Activated CD4-positive, alpha-beta memory T cell treated with anti-CD3 and anti-CD28 coated beads for 36 hours (primary cell): Measurements from ENCODE around the gene SDK2. TPM values are rescaled to one million over a fixed set of nuclear protein-coding genes. Genes with fewer than 3 reads are reported as not detected.

ENCODE experiments used
- CTCF ChIA-PET: fragments of 350-600 bp; sonication (Branson Sonifier 250); formaldehyde crosslinking; loops from one replicate; lab custom pipeline; 2021; ENCODE audit warnings: antibody characterized with exemption, inconsistent platforms; lab: Charles Lee
- POLR2A ChIA-PET: fragments of 350-600 bp; sonication (Branson Sonifier 250); formaldehyde crosslinking; loops from one replicate; lab custom pipeline; 2021; ENCODE audit warnings: antibody characterized with exemption; lab: Charles Lee
- DNase-seq: peaks from one replicate; pipeline ENCODE4 v3.0.0-alpha.2; 2020
- H3K27ac Mint-ChIP-seq: one replicate; pipeline ENCODE4 v1.8.0; 2021; ENCODE audit warnings: mixed read lengths
- H3K27me3 Mint-ChIP-seq: one replicate; pipeline ENCODE4 v1.8.0; 2021; ENCODE audit warnings: mixed read lengths
- H3K36me3 Mint-ChIP-seq: one replicate; pipeline ENCODE4 v1.8.0; 2021; ENCODE audit warnings: mixed read lengths
- H3K4me1 Mint-ChIP-seq: one replicate; pipeline ENCODE4 v1.8.0; 2021; ENCODE audit warnings: low read depth, mixed read lengths
- H3K4me3 Mint-ChIP-seq: one replicate; pipeline ENCODE4 v1.8.0; 2021; ENCODE audit warnings: mild to moderate bottlenecking, mixed read lengths
- H3K9me3 Mint-ChIP-seq: one replicate; pipeline ENCODE4 v1.8.0; 2021; ENCODE audit warnings: mixed read lengths
- intact Hi-C: fragments of 100-400 bp; cut with micrococcal nuclease; formaldehyde crosslinking; loops from one replicate; pipeline ENCODE4 v1.15.1; 2023
- total RNA-seq, 2 experiments: library from RNA; stranded (reverse); gene quantifications; one replicate each; pipeline ENCODE4 v1.2.3, GENCODE V29; 2021

Gene SDK2
- total RNA-seq, 2 experiments from 2014 or later = 0.05 to 0.12 TPM

DNA sequence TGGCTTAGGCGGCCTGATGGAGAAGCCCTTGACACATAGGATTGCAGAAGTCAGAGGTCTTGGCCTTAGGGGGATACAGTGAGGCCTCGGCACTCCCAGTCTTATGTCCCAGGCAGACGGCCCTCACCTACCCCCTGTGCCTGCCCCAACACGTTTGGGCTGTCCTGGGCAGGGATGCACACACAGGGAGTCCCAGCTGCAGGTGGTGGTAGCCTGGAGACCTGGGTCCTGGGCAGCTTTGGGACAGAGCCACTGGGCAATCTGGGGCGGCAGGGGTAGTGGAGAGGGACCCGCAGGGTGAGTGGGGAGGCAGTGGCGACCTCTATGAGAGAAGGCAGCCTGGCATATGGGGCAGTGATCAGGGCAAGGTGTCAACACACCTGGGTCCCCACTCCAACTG, 48.3 kb downstream of the SDK2 start:
- Mint-ChIP-seq H3K4me1 (peaks cover 33% of the 10 kb centered on the region), H3K27me3 (no peaks in the 10 kb centered on the region), H3K36me3 (no peaks in the 10 kb centered on the region), H3K27ac (no peak overlapping the region), H3K4me3 (no peak overlapping the region), H3K9me3 (no peaks in the 10 kb centered on the region)
- intact Hi-C loops = no loop called here
- DNase-seq = no peak
- ChIA-PET CTCF (no interaction called here), POLR2A (no interaction called here)

DNA sequence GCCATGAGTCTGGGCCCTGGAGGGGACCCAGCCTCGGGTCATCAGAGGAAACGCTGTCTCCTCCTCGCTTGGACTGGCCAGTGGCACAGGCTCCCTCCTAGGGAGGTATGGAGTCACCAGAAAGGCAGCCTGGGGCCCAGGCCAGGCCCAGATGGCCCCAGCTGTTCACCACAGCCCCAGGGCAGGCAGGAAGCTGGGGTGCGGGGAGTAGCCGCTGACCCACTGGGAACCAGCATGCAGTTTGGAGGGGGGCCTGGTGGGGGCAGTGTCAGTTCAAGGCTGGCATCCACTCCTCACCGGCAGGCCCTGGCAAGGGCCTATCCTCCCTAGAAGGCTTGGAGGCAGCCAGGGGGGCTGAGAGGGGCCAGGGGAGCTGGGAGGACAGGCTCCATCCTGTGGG, 48.8 kb downstream of the SDK2 start:
- no peak overlapping the region for H3K27ac Mint-ChIP-seq
- peak; percentile 53 for DNase-seq
- peaks cover 35% of the 10 kb centered on the region for H3K4me1 Mint-ChIP-seq
- no peaks in the 10 kb centered on the region for H3K9me3 Mint-ChIP-seq
- no peaks in the 10 kb centered on the region for H3K27me3 Mint-ChIP-seq
- intact Hi-C loops = no loop called here
- POLR2A ChIA-PET = no interaction called here
- CTCF ChIA-PET = no interaction called here
- H3K36me3 Mint-ChIP-seq = no peaks in the 10 kb centered on the region
- no peak overlapping the region for H3K4me3 Mint-ChIP-seq

DNA sequence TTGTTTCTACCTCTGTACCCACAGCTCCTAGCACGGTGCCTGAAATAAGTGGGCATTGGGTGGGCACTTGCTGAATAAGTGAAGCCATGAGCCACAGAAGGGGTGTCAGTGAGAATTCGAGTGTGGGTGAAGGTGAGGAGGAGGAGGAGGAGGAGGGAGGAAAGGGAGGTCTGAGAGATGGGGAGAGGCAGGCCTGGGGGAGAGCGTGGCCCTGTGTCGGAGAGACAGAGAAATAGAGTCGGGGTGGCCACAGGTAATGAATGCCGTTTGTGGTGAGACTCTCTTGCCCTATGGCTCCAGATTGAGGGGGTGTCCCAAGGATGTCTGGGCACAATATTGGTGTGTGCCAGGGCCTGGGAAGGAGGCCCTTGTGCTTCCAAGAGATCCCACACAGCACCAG, 49.2 kb downstream of the SDK2 start:
- peaks cover 39% of the 10 kb centered on the region for H3K4me1 Mint-ChIP-seq

DNA sequence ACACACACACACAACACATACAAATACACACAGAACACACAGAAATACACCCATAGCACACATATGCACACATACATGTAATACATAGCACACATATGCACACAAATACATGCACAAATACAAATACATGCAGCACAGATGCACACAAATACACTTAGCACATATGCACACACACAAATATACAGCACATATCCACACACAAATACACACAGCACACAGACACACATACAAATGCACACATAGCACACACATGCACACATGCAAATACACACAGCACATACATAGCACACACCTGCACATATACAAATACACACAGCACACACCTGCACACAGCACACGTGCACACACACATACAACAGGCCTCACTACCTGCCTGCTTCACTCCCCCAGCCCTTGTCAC, 49.6 kb downstream of the SDK2 start:
- intact Hi-C loops = no loop called here
- no peak overlapping the region for H3K4me3 Mint-ChIP-seq
- H3K9me3 Mint-ChIP-seq = no peaks in the 10 kb centered on the region
- no peak overlapping the region for H3K27ac Mint-ChIP-seq
- H3K27me3 Mint-ChIP-seq = no peaks in the 10 kb centered on the region
- ChIA-PET CTCF (no interaction called here), POLR2A (no interaction called here)
- no peak for DNase-seq
- no peaks in the 10 kb centered on the region for H3K36me3 Mint-ChIP-seq
- H3K4me1 Mint-ChIP-seq = peaks cover 41% of the 10 kb centered on the region

More for the DNA sequence above, 49.2 kb downstream of the SDK2 start:
- Mint-ChIP-seq H3K9me3 (no peaks in the 10 kb centered on the region), H3K27ac (no peak overlapping the region), H3K27me3 (no peaks in the 10 kb centered on the region), H3K36me3 (no peaks in the 10 kb centered on the region), H3K4me3 (no peak overlapping the region)
- no peak for DNase-seq
- CTCF ChIA-PET = no interaction called here
- intact Hi-C loops = no loop called here
- POLR2A ChIA-PET = no interaction called here

DNA sequence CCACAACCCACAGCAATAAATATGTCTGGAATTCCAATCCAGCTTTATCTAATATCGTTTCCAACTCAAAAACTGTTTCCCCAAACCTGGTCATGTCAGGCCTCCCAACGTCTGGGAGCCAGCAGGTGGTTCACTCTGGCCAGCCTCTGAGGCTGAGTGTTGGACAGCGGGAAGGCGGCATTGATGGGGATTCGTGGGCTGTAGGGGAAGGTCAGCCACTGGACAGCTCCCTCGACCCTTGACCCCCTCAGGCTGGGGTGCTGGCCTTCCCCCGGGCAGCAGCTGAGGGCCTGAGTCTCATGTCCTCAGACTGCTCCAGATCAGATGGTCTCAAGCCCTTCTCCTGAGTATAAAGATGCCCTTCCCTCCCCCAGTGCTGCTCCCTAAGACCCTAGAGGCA, 50.2 kb downstream of the SDK2 start:
- DNase-seq = no peak
- Mint-ChIP-seq H3K27me3 (no peaks in the 10 kb centered on the region), H3K4me1 (peaks cover 44% of the 10 kb centered on the region), H3K36me3 (no peaks in the 10 kb centered on the region), H3K9me3 (no peaks in the 10 kb centered on the region), H3K27ac (no peak overlapping the region), H3K4me3 (no peak overlapping the region)
- intact Hi-C loops = no loop called here
- ChIA-PET CTCF (interaction anchor here (0.6 kb wide), 1 partner anchor 164 kb away, joined by 3 read pairs; no protein-coding TSS in a partner anchor), POLR2A (no interaction called here)

DNA sequence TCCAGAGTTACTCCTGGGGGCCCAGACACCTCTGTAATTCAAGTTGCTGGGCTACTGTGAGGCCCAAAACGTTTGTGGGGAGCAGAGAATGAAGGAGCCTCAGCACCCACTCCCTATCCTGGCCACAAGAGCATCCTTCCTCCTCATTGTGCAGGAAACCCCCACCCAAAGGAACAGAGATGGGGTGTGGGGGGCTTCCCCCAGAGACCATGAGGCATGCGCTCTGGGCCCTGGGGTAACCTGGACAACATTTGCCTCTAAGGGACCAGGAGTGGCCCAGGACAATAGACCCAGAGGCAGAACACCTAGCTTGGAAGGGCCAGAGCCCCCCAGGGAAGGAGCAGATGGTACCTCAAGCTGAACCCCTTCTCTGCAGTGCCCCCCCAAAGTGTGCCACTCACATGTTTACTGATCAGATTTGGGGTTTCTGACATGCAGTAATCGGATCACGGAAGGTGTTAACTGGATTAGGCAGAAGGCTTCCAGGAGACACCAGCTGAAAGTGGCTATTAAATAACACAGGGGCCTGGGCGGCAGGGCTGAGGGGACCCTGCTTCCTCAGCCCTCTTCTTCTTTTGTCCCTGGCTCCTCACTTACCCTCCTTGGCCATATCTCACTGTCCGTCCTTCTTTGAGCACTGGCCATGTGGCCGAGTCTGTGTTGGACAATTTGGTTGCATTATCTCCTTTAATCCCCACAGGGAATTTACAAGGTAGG, 50.8 kb downstream of the SDK2 start:
- peaks cover 45% of the 10 kb centered on the region for H3K4me1 Mint-ChIP-seq
- H3K36me3 Mint-ChIP-seq = no peaks in the 10 kb centered on the region
- CTCF ChIA-PET = interaction anchor here (0.6 kb wide), 3 partner anchors 164 to 1197 kb away, joined by 3 to 6 read pairs (median 4); no protein-coding TSS in a partner anchor
- POLR2A ChIA-PET = no interaction called here
- no peaks in the 10 kb centered on the region for H3K9me3 Mint-ChIP-seq
- H3K4me3 Mint-ChIP-seq = no peak overlapping the region
- no peak overlapping the region for H3K27ac Mint-ChIP-seq
- no peaks in the 10 kb centered on the region for H3K27me3 Mint-ChIP-seq
- no peak for DNase-seq
- intact Hi-C loops = loop anchor here (2.0 kb wide), 1 partner anchor 117 kb away; no protein-coding TSS in a partner anchor

DNA sequence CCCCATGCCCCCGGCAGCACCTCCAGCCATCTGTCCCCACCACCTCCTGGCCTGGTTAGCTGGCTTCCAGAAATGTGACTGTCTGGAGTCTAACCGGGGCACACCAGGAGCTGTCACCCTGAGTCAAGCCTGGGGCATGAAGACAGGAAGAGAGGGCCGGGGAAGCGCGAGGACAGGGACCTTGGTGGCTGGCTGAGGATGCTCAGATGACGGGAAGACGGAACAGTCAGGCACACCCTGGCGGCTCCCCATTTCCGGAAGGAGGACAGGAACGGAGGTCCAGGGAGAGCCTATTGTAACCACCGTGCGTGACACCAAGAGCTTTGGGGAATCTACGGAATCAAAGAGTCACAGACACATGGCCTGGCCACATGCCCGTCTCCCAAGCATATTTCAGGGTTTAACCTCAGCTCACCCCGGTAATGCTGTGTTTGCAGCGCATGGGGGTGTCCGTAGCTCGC, 51.7 kb downstream of the SDK2 start:
- Mint-ChIP-seq H3K9me3 (no peaks in the 10 kb centered on the region), H3K4me1 (peaks cover 45% of the 10 kb centered on the region), H3K27ac (peak overlapping the region; percentile 54), H3K36me3 (no peaks in the 10 kb centered on the region), H3K4me3 (no peak overlapping the region), H3K27me3 (no peaks in the 10 kb centered on the region)
- intact Hi-C loops = loop anchor here (2.0 kb wide), 1 partner anchor 118 kb away; no protein-coding TSS in a partner anchor
- ChIA-PET POLR2A (no interaction called here), CTCF (interaction anchor here (0.6 to 1.6 kb wide), 2 partner anchors 163 to 1198 kb away, joined by 5 to 6 read pairs; no protein-coding TSS in a partner anchor)
- peak; percentile 18 for DNase-seq

DNA sequence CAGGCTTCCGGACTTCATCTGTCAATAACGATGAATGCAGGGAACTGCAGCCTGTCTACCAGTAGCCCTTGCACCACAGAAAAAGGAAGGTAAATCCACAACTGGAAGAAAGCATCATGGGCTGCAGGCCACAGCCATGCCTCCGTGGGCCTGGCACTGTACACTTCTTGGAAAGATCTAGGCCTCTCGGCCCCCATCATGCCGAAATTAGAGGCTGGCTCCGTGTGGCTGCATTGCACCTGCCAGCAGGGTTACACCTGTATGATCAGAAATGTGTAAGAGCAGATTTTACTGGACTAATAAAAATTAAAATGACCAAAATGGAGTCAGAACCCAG, 52.2 kb downstream of the SDK2 start:
- no peak overlapping the region for H3K4me3 Mint-ChIP-seq
- intact Hi-C loops = loop anchor here (2.0 kb wide), 1 partner anchor 119 kb away; no protein-coding TSS in a partner anchor
- no peaks in the 10 kb centered on the region for H3K36me3 Mint-ChIP-seq
- H3K27ac Mint-ChIP-seq = no peak overlapping the region
- ChIA-PET CTCF (interaction anchor here (1.6 kb wide), 1 partner anchor 162 kb away, joined by 5 read pairs; no protein-coding TSS in a partner anchor), POLR2A (no interaction called here)
- H3K27me3 Mint-ChIP-seq = no peaks in the 10 kb centered on the region
- no peak for DNase-seq
- H3K9me3 Mint-ChIP-seq = no peaks in the 10 kb centered on the region
- H3K4me1 Mint-ChIP-seq = peaks cover 45% of the 10 kb centered on the region

DNA sequence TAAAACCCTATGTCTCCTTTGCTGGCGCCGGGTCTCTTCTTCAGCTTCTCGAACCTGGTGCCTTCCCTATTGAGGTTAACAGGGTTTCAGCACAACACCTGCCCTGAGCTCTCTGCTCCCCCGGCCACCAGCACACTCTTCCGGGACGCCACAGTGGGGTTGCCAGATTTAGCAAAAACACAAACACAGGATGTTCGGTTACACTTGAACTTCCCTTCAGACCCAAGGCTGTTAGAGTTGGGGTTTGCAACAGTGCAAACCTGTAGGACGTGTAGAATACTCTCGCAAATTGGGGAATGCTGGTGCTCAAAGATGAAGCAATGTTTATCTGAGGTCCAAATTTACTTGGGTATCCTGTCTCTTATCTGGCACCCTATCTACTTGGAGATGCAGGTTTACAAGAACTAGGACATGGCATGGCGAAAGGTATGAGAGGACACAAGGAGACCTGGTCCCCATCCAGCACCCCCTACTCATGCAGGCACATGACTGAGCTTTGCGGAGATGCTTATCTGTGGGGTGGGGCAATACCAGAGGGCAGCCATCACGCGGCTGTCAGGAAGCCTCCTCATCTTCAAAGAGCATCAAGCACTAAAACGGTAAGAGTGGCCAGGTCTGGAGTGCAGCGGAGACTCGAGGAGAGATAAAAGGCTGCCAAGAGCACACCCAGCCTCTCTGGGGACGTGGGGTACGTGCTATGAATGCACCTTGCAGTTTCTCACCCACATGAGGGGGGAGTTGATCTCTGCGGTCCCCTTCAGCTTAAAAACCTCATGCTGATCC, 52.8 kb downstream of the SDK2 start:
- Mint-ChIP-seq H3K4me1 (peaks cover 45% of the 10 kb centered on the region), H3K4me3 (peak overlapping the region; percentile 23), H3K27me3 (no peaks in the 10 kb centered on the region), H3K9me3 (no peaks in the 10 kb centered on the region), H3K36me3 (no peaks in the 10 kb centered on the region), H3K27ac (peak overlapping the region; percentile 30)
- intact Hi-C loops = loop anchor here (2.0 kb wide), 1 partner anchor 119 kb away; no protein-coding TSS in a partner anchor
- POLR2A ChIA-PET = no interaction called here
- CTCF ChIA-PET = interaction anchor here (1.6 kb wide), 1 partner anchor 162 kb away, joined by 5 read pairs; no protein-coding TSS in a partner anchor
- DNase-seq = peak; percentile 45

DNA sequence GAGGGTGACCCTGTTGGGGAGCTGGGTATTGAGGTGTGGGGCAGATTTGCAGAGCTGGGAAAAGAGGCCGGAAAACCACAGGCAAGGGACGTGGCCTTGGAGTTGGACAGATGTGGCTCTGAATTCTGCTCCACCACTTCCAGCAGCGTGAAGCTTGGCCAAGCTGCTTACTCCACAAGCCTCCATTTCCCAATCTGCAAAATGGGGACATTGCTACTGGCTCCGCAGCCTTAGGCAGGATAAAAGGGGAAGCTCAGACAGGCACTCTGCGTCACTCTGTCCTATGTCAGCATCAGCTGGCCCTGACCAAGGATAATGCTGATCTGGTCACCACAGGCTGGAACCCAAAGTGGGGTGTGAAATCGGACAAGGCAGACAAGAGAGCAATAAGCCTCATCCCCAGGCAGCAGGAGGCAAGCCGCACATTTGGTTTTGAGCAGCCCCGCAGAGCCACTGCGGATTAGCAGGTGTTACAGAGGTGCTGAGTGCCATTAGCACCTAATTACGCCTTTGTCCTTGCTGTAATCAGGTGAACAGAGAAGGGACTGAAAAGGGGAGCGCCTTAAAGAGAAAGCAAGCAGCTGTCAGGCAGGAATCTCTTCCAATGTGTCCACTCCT, 54.8 kb downstream of the SDK2 start:
- CTCF ChIA-PET = no interaction called here
- H3K27ac Mint-ChIP-seq = no peak overlapping the region
- no peaks in the 10 kb centered on the region for H3K36me3 Mint-ChIP-seq
- POLR2A ChIA-PET = interaction anchor here (0.6 kb wide), 1 partner anchor 37 kb away, joined by 3 read pairs; no protein-coding TSS in a partner anchor
- no peak for DNase-seq
- H3K4me3 Mint-ChIP-seq = no peak overlapping the region
- intact Hi-C loops = no loop called here
- H3K27me3 Mint-ChIP-seq = no peaks in the 10 kb centered on the region
- peaks cover 40% of the 10 kb centered on the region for H3K4me1 Mint-ChIP-seq
- no peaks in the 10 kb centered on the region for H3K9me3 Mint-ChIP-seq

DNA sequence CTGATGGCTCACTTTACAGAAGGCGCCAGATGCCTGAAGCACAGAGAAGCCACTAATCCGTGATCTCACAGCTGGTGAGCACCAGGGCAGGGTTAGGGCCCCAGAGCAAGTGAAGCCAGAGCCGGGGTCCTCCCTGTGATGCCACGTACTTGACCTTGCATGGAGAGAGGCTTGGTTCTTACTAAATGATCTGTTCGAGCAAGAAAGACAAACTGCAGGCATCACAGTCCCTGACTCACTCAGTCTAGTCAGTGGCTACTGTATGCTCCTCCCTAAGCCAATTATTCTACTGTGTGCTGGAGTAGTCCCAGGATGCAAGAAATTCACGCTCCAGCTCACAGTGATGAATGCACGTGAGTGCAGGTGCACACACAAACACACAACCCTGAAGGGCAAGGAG, 55.4 kb downstream of the SDK2 start:
- no peaks in the 10 kb centered on the region for H3K9me3 Mint-ChIP-seq
- POLR2A ChIA-PET = no interaction called here
- CTCF ChIA-PET = no interaction called here
- intact Hi-C loops = no loop called here
- H3K4me1 Mint-ChIP-seq = peaks cover 36% of the 10 kb centered on the region
- H3K4me3 Mint-ChIP-seq = no peak overlapping the region
- H3K36me3 Mint-ChIP-seq = no peaks in the 10 kb centered on the region
- DNase-seq = no peak
- no peak overlapping the region for H3K27ac Mint-ChIP-seq
- H3K27me3 Mint-ChIP-seq = no peaks in the 10 kb centered on the region

DNA sequence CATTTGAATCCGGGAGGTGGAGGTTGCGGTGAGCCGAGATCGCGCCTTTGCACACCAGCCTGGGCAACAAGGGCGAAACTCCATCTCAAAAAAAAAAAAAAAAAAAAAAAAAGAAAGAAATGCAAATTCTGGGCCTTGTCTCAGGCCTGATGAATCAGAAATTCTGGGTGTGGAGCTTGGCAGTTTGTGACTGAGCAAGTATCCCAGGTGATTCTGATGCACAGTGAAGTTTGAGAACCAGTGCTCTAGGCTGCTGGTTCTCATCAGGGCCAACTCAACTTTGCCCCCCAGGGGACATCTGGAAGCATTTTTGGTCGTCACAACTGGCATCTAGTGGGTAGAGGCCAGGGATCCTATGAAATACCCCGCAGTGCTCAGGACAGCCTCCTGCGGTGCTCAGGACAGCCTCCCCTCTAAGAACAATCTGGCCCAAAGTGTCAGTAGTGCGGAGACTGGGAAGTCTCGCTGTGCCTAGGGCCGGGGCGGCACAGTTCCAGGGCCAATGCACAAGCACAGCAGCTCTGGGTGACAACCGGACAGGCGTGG, 55.9 kb downstream of the SDK2 start:
- intact Hi-C loops = no loop called here
- Mint-ChIP-seq H3K27ac (no peak overlapping the region), H3K36me3 (no peaks in the 10 kb centered on the region), H3K4me3 (no peak overlapping the region), H3K4me1 (peaks cover 34% of the 10 kb centered on the region), H3K9me3 (no peaks in the 10 kb centered on the region), H3K27me3 (no peaks in the 10 kb centered on the region)
- no peak for DNase-seq
- CTCF ChIA-PET = no interaction called here
- POLR2A ChIA-PET = no interaction called here
